Activated CD8-positive, alpha-beta memory T cell treated with anti-CD3 and anti-CD28 coated beads, Interleukin-2, amount 50 U/mL, for 24 hours (primary cell): Measurements from ENCODE around the gene AOX1.
"Not testable (repeated sequence)": the region's sequence is repeated elsewhere in the genome, so short reads cannot be mapped to it uniquely, and the experiment has no call there.

Experiments used
- DNase-seq: peaks from one replicate; pipeline ENCODE4 v3.0.0-alpha.2; 2020; ENCODE audit errors: extremely low read depth

Gene AOX1

GRCh38 chr2:200602584-200602983 lies 16.8 kb downstream of the AOX1 start:
- DNase-seq = no peak

- DNase-seq = no peak
Observed at GRCh38 chr2:200603972-200604371, 18.2 kb downstream of the AOX1 start.

GRCh38 chr2:200604571-200605255 lies 18.9 kb downstream of the AOX1 start:
- no peak for DNase-seq

GRCh38 chr2:200608341-200609027 lies 22.7 kb downstream of the AOX1 start:
- DNase-seq = no peak

GRCh38 chr2:200609028-200609614 lies 23.3 kb downstream of the AOX1 start:
- no peak for DNase-seq

- DNase-seq = not testable (repeated sequence)
Observed at GRCh38 chr2:200610217-200610616, 24.4 kb downstream of the AOX1 start.

GRCh38 chr2:200613692-200614091 lies 27.9 kb downstream of the AOX1 start:
- no peak for DNase-seq

GRCh38 chr2:200614249-200614648 lies 28.4 kb downstream of the AOX1 start:
- no peak for DNase-seq

GRCh38 chr2:200615247-200615646 lies 29.4 kb downstream of the AOX1 start:
- no peak for DNase-seq

GRCh38 chr2:200616193-200616592 lies 30.4 kb downstream of the AOX1 start:
- DNase-seq = no peak

- DNase-seq = no peak
Observed at GRCh38 chr2:200616656-200617055, 30.8 kb downstream of the AOX1 start.

GRCh38 chr2:200617156-200618053 lies 31.6 kb downstream of the AOX1 start:
- no peak for DNase-seq

- no peak for DNase-seq
Observed at GRCh38 chr2:200618054-200618419, 32.2 kb downstream of the AOX1 start.

- DNase-seq = no peak
Observed at GRCh38 chr2:200618590-200619021, 32.8 kb downstream of the AOX1 start.

GRCh38 chr2:200619279-200619678 lies 33.5 kb downstream of the AOX1 start:
- DNase-seq = no peak

GRCh38 chr2:200620606-200621390 lies 35.0 kb downstream of the AOX1 start:
- DNase-seq = no peak

GRCh38 chr2:200622106-200622505 lies 36.3 kb downstream of the AOX1 start:
- DNase-seq = no peak

- no peak for DNase-seq
Observed at GRCh38 chr2:200624026-200624425, 38.2 kb downstream of the AOX1 start.

- no peak for DNase-seq
Observed at GRCh38 chr2:200624658-200625057, 38.8 kb downstream of the AOX1 start.

- no peak for DNase-seq
Observed at GRCh38 chr2:200625282-200625681, 39.5 kb downstream of the AOX1 start.

- DNase-seq = no peak
Observed at GRCh38 chr2:200625958-200626363, 40.1 kb downstream of the AOX1 start.
